Skin of body (tissue), 2 donors: ENCODE results near the gene TP73. TPM values are rescaled to one million over a fixed set of nuclear protein-coding genes. Genes with fewer than 3 reads are reported as not detected.
"Not testable (repeated sequence)": the region's sequence is repeated elsewhere in the genome, so short reads cannot be mapped to it uniquely, and the experiment has no call there.

Experiments used
- DNase-seq: peaks from one replicate; lab custom pipeline; 2025; lab: John Stamatoyannopoulos, UW
- total RNA-seq: library from RNA; depleted of rRNA; stranded (reverse); fragments of >200 nt; gene quantifications from one replicate; pipeline ENCODE4 v1.2.3, GENCODE V29; 2014

TP73 gene
- total RNA-seq, 1 donor from 2014 or later, result 2.1 TPM

DNA sequence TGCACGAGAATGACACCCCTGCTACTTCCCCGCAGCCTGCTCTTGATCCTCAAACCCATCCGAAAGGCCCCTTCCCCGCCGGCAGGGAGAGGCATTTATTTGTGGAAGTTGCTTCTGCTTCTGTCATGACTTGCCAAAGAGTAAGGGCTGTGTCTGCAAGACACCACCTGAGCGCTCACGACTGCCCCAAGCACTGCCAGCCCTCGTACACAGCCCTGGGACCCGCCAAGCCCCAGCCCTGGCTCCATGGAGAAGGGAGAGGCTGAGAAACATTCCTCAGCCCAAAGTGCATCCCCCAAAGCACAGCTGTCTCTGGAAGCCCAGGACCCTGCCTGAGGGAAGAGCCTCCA is 33.8 kb upstream of the TP73 start:
- no peak for DNase-seq

DNA sequence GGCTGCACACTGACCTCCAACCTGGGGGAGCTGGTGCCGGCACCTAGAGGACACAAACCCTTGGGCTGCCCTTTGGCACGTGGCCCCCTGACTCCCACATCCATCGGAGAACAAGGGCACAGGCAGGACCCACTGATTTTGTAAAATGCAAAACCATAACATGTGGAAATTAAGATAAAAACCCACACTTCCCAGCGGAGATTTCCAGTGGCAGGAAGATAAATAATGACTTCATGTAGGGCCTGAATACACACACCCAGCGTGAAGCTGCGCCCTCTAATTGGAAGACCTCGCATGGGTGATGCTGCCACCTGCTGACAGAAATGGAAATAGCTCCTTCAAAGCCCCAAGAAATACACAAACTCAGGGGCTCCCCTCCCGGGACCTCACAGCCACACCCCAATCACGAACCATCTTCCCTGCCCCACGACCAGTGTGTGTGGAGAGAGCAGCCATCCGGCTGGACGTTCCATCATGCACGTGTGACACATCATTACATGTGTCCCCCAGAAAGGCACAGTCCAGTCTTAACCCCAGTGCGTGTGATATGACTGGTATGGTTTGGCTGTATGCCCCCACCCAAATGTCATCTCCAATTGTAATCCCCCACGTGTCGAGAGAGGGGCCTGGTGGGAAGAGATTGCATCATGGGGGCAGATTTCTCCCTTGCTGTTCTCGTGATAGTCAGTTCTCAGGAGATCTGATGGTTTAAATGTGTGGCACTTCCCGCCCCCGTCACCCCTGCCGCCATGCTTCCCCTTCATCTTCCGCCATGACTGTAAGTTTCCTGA is 33.2 kb upstream of the TP73 start:
- peak; percentile 82 for DNase-seq

DNA sequence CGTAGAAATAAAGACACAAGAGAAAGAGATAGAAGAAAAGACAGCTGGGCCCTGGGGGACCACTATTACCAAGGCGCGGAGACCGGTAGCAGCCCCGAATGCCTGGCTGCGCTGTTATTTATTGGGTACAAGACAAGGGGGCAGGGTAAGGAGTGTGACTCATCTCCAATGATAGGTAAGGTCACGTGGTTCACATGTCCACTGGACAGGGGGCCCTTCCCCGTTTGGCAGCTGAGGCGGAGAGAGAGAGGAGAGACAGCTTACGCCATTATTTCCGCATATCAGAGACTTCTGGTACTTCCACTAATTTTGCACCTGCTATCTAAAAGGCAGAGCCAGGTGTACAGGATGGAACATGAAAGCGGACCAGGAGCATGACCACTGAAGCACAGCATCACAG is 31.6 kb upstream of the TP73 start:
- no peak for DNase-seq

DNA sequence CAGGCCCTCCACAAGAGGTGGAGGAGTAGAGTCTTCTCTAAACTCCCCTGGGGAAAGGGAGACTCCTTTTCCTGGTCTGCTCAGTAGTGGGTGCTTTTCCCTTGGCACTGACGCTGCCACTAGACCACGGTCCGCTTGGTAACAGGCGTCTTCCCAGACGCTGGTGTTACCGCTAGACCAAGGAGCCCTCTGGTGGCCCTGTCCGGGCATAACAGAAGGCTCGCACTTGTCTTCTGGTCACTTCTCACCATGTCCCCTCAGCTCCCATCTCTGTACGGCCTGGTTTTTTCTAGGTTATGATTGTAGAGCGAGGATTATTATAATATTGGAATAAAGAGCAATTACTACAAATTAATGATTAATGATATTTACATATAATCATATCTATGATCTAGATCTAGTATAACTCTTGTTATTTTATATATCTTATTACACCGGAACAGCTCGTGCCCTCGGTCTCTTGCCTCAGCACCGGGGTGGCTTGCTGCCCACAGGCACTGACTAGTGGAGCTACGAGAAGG is 31.1 kb upstream of the TP73 start:
- not testable (repeated sequence) for DNase-seq

DNA sequence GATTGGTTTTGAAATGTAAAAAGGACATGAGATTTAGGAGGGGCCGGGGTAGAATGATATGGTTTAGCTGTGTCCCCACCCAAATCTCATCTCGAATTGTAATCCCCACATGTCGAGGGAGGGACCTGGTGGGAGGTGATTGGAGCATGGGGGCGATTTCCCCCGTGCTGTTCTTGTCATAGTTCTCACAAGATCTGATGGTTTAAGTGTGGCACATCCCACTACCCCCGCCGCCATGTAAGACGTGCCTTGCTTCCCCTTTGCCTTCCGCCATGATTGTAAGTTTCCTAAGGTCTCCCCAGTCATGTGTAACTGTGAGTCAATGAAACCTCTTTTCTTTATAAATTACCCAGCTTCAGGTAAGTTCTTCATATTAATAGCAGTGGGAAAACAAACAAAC is 30.2 kb upstream of the TP73 start:
- not testable (repeated sequence) for DNase-seq

DNA sequence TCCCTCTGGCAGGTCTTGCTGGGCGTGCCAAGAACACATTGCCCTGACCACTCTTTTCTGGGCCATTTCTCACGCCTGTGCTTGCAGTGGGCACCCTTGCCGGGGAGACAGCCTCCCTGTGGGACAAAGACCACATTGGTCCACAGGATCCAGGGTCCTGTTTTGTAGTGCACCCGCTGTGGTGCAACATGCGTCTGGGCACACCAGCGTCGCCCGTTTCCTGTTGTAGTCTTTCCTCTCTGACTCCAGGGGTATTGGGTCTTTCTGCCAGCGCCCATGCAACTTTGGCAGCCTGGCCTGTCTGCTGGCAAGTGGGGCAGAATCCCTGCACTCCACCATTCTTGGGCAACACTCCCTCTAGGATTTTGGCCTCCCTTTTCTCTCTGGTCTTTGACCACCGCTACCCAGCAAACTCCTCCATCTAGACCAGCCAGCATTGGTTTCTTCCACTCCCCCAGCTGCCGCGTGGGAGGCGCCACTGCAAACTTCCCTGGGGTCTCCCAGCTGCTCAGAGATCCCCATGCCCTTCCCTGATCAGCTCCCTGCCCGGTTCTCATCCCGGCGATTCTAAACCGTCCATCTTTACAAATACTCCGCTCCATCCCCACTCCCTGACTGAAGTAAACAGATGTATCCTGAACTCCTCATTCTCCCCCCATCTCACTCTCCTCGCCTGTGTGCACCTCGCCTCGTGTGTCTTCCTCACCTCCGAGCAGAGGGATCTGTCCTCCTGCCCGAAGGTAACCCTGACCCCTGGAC is 28.7 kb upstream of the TP73 start:
- DNase-seq, result no peak

DNA sequence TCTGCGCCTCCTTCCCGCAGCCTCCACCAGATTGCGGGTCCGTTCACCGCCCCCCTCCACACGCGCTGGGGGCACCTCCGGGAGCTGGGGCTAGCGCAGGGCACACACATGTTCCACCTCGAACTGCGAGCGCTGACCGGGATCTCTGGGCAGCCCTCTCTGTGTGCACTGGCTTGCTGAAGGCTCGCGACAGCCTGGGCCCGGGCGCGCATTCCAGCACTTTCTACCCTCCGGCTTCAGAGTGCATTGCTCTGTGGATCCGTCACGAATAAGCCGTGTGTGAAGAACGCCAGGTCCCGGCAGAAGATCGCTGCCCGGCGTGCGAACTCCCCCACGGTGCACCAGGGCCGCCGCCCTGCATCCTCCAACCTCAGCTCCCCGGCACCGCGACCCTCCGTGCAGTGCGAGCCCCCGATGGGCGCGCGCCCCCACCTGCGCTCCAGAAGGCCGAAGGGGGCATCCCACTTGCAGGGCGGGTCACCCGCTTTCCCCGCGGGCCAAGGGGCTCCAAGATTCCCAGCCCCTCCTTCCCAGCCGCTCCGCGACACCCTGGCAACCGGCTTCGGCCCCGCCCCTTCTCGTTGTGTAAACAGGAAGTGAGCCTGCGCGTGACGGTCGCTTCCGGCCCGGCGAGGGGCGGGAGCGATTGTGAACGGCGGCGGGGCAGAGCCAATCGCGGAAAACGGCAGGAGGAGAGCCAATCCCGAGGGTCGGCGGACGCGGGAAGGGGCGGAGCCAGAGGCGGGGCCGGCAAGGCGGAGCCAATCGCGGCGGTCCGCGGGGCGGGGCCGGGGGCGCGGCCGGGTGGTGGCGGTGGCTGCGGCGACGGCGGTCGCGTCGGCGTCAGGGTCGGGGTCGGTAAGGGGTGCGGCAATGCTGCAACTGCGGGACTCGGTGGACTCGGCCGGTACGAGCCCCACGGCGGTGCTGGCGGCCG is 27.8 kb upstream of the TP73 start, which contains the start of gene TPRG1L:
TPRG1L (plus strand) TSS at position 816 of the 937 bp plus-strand sequence; CDS start at position 874, 58 bp downstream.
- peak; percentile 95 for DNase-seq

DNA sequence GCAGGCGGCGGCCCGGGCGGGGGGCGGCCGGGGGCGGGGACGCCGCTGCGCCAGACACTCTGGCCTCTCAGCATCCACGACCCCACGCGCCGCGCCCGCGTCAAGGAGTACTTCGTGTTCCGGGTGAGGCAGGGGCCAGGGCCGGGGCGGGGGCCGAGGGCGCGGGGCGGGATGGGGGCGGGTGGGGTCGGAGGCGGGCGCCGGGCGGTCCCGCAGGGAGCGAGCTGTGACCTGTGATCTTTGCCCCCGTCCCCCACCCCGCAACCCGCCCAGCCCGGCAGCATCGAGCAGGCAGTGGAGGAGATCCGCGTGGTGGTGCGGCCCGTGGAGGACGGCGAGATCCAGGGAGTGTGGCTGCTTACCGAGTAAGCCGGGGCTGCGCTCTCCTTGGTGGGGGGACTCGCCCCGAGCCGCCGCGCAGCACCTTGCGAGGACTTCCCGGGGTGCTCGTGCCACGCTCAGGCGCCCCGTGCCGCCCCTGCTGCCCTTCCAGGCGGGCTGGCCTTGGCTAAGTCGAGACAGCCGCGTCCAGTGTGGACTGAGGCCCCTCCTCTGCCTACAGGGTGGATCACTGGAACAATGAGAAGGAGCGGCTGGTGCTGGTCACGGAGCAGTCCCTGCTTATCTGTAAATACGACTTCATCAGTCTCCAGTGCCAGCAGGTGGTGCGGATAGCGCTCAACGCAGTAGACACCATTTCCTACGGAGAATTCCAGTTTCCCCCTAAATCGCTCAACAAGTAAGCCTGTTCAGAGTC is 27.0 kb upstream of the TP73 start:
- no peak for DNase-seq

DNA sequence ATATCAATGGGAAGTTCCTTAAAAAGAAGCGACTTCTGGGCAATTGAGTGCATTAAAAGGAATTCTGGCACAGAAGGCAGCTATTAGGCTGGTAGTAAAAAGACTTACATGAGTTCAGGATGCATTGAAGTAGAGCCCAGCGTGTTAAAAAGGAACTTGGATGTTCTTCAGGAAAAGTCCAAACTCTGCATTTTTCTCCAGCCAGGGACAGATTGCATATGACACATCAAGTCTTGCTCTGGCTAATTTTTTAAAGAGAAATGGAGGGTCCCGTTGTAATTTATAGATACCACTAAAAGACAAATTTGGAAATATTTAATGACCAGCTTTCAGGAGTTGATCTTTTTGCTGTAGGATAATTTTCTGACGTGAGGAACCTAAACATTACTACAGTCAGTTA is 26.3 kb upstream of the TP73 start:
- DNase-seq, result no peak

DNA sequence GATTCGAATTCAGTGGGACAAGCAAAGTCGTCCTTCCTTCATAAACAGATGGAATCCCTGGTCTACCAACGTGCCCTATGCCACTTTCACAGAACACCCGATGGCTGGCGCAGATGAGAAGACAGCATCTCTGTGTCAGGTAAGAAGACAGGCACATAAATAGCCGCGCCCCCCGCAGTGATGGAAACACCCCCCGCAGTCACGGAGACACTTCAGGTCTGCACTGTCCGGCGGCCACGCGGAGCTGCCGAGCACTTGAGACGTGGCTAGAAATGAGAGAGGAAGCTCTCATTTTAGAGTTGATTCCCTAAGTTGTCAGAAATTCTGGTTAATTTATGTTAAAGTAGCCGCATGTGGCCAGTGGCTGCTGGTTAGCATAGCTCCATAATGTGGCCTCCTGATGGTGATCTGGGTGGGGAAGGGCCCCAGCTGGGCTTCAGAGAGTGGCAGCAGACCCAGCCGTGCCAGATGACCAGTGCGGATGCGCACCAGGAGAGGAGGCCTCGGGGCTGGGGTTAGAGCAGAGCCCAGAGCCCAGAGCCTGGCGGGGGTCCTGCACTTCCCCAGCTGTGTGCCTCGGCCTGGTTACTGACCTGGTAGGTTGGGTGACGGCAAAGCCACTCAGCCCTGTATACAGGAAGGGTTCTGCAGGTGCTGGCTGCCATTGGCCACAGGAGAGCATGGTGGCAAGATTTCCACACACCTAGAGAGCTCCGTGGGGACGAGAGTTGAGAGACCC is 24.6 kb upstream of the TP73 start:
- no peak for DNase-seq

DNA sequence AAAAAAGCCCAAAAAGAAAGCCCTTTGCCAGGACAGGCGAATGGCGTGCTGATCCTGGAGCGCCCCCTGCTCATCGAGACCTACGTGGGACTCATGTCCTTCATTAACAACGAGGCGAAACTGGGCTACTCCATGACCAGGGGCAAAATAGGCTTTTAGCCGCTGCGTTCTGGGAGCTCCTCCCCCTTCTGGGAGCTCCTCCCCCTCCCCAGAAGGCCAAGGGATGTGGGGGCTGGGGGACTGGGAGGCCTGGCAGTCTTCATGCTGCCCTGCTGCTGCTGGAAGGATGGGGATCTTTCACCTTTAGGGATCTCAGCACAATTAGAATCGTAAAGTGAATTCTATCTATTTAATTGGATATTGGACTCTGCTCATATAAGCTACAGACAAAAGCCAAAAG is 23.9 kb upstream of the TP73 start:
- DNase-seq, result no peak

DNA sequence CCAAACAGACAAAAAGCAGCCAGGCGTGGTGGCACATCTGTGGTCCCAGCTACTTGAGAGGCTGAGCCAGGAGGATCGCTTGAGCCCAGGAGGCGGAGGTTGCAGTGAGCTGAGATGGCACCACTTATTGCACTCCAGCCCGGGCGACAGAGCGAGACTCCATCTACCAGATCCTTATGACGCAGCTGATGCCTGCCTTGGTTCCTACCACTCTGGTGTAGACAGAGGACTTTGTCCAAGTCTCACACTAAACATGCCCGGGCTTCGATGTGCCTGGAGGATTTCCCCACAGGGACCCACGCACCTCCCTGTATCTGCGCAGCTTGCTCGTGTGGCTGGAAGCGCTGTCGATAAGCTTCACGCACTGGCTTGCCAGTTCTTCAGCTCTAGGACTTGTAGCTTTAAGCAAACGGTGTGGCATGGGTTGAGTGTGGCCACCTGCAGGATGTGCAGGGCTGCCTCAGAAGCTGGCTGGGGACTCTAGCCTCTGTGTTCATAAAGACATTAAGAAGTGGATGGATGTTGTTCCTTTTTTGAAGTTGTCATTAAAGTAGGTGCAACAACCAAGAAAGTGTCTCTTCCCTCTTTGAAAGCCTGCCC is 22.7 kb upstream of the TP73 start:
- DNase-seq, result no peak

DNA sequence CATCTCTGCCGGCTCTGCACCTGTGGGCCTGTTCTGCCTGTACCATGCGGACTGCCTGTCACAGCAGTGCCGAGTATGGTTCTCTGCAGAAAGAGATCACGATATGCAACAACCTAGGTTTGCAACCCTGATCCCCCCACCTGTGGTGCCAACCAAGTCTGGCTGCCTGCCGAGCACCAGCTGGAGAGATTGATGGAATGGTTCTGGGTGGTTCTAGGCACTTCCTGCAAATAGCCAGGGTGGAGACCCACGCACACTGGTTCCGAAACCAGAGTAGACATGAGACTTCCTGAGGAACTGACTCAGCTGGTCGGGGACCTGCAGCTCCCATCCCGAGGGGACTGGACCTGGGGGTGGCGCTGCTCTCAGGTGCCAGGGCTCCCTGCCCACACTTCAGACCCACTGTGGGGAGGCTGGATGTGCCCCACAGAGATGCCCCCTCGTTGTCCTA is 22.1 kb upstream of the TP73 start:
- no peak for DNase-seq

DNA sequence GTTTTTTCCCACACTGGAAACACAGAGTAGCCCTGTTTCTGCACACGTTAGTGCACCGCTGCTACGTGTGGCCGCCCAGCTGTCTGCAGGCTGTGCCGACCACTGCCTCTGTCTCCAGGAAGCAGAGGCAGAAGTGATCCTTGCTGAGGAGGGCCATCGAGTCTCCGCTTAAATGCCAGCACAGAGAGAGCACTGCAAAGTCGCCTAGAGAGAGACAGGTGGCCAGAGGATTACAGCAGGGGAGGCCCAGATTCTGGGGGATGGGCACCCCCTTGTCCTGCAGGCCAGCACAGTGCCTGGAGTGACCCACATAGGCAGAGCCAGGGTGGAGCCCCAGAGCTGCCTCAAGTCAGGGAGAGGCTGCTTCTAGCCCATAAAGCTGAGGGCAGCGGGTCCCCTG is 21.4 kb upstream of the TP73 start:
- DNase-seq, result no peak

DNA sequence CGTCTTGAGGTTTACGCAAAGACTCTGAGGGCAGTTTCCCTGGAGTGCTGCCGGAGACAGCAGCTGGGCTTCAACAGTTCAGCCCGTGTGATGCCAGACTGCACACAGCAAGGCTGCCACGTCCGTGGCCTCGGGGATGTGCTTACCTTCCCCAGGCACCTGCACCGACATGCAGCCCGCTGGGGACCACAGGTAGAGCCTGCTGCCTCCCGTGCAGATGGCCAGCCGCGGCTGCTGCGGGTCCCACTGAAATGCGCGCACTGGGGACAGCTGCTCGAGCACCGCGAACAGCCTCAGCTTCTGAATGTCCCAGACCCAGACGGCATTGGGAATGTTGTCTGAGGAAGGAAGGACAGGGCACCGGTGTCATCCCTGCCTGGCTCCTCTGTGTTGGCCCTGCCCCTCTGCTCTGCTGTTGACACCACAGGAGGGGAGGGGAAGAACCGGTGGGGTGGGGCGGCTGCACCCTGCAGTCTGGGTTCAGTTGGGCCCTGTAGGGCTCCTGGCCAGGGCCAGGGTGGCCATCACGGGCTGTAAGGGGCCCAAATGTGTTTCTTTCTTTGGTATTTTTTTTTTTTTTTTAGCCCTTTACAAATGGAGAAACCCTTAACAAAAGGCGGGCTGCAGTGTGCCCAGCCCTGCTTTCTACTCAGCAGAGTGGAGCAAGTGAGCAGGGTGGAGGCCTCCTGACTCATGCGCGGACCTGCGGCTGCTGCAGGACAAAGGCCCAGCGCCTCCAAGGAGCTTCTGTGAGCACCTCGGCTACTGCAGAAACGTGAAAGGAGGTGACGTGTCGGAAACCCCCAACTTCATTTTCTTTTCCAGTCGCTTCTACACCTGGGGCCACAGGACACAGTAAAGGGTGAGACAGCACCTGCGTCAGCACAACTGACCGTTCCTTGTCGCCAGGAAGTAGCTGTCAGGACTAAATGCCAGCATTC is 20.7 kb upstream of the TP73 start:
- no peak for DNase-seq

DNA sequence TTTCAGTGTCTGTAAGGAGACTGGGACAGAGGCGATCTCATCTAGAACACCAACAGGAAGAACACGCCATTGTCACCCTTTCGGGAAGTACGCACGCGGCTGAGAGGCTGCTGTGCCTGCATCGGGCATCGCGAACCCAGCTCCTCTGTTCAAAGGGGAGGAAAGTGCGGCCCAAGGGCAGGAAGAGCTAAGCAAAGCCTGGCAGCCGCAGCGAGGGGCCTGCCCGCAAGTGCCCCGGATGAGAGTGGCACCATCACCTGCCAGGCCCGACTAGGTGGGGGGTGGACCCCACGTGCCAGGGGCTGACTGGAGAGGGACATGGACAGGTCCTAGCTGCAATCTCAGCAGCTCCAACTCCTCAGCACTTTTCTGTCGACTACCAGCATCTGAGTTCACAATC is 20.0 kb upstream of the TP73 start:
- DNase-seq, result no peak

DNA sequence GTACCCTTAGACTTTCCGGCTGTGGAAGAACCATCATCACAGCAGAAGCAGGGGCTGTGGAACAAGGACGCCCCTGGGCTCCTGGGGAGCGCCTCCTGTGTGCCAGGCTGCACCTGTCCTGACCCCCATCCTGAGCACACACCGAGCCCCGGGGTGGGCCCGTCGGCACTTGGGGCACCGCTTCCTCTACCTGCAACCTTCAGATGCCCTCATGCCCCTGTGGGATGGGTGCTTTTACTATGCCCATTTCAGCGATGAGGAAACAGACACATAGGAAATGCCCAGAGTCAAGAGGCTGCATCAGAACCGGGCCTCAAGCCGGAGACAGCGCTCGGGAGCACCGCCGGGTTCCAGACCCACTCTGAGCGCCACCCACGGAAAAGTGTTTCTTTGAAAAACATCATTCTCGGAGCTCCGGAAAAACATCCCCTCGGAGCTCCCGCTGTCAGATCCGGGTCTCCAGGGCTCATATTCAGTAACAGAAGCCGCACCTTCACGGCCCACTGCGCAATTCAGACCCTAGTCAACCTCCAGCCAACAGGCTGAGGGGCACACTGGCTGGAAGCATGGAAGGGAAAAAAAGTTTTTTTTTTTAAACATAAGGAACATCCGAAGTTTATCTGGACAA is 19.5 kb upstream of the TP73 start:
- DNase-seq, result no peak
